GM18858 (cell line): ENCODE data around the gene NXN.
"Not testable (repeated sequence)": the region's sequence is repeated elsewhere in the genome, so short reads cannot be mapped to it uniquely, and the experiment has no call there.

Experiments
- ATAC-seq: cut with Tn5 transposase; IDR thresholded peaks from one replicate; pipeline ENCODE4 v1.9.1; 2021; ENCODE audit not compliant: unreplicated experiment

NXN gene

GRCh38 chr17:838486-838885 is 141.1 kb downstream of the NXN start:
- ATAC-seq, result no peak

- no peak for ATAC-seq
Observed at GRCh38 chr17:836151-836550, 143.4 kb downstream of the NXN start.

- ATAC-seq, result not testable (repeated sequence)
Observed at GRCh38 chr17:835721-836120, 143.9 kb downstream of the NXN start.

- ATAC-seq, result no peak
Observed at GRCh38 chr17:835263-835662, 144.3 kb downstream of the NXN start.

- ATAC-seq, result no peak
Observed at GRCh38 chr17:834136-834535, 145.4 kb downstream of the NXN start.

GRCh38 chr17:830950-831349 is 148.6 kb downstream of the NXN start:
- no peak for ATAC-seq

GRCh38 chr17:830381-830780 is 149.2 kb downstream of the NXN start:
- ATAC-seq, result no peak

- not testable (repeated sequence) for ATAC-seq
Observed at GRCh38 chr17:829614-830013, 150.0 kb downstream of the NXN start.

GRCh38 chr17:828761-829160 is 150.8 kb downstream of the NXN start:
- ATAC-seq, result no peak

- no peak for ATAC-seq
Observed at GRCh38 chr17:826778-827177, 152.8 kb downstream of the NXN start.

- no peak for ATAC-seq
Observed at GRCh38 chr17:825216-825615, 154.4 kb downstream of the NXN start.

- ATAC-seq, result no peak
Observed at GRCh38 chr17:824378-824777, 155.2 kb downstream of the NXN start.

GRCh38 chr17:823501-823902 is 156.1 kb downstream of the NXN start:
- no peak for ATAC-seq

- ATAC-seq, result no peak
Observed at GRCh38 chr17:819251-819650, 160.3 kb downstream of the NXN start.

GRCh38 chr17:814371-814770 is 165.2 kb downstream of the NXN start:
- ATAC-seq, result no peak

- ATAC-seq, result no peak
Observed at GRCh38 chr17:812638-813204, 166.9 kb downstream of the NXN start.

GRCh38 chr17:811051-811784 is 168.4 kb downstream of the NXN start:
- ATAC-seq, result no peak

GRCh38 chr17:807523-808294 is 171.9 kb downstream of the NXN start:
- no peak for ATAC-seq

- ATAC-seq, result no peak
Observed at GRCh38 chr17:806781-807522, 172.6 kb downstream of the NXN start.

GRCh38 chr17:806346-806745 is 173.2 kb downstream of the NXN start:
- no peak for ATAC-seq

- not testable (repeated sequence) for ATAC-seq
Observed at GRCh38 chr17:805886-806285, 173.7 kb downstream of the NXN start.
